ENCODE results near the gene CTNNBIP1. TPM values are rescaled to one million over a fixed set of nuclear protein-coding genes. Genes with fewer than 3 reads are reported as not detected.
A peak's percentile ranks its signal among the peaks of the same experiment; 100 is the strongest.

Gene CTNNBIP1
- polyA plus RNA-seq, 1 donor from 2014 or later: 10.0 TPM

- H3K9me3 Mint-ChIP-seq: no peaks in the 10 kb centered on the region
- H3K27me3 Mint-ChIP-seq: no peaks in the 10 kb centered on the region
- peaks cover 5% of the 10 kb centered on the region for H3K36me3 Mint-ChIP-seq
- H3K27ac Mint-ChIP-seq: peak overlapping the region in 1 of 3 donors; percentile 87
- H3K4me1 Mint-ChIP-seq: peaks cover 18 to 26% (median 19%) of the 10 kb centered on the region in 3 donors
- H3K4me3 Mint-ChIP-seq: peak overlapping the region in 1 of 4 donors; percentile 32
Measured at GRCh38 chr1:9892563-9893528, 17.2 kb downstream of the CTNNBIP1 start.

- no peak overlapping the region for H3K27ac Mint-ChIP-seq
- H3K4me3 Mint-ChIP-seq: no peak overlapping the region
- peaks cover 18 to 26% (median 19%) of the 10 kb centered on the region in 3 donors for H3K4me1 Mint-ChIP-seq
- H3K36me3 Mint-ChIP-seq: peaks cover 5% of the 10 kb centered on the region
- no peaks in the 10 kb centered on the region for H3K9me3 Mint-ChIP-seq
- H3K27me3 Mint-ChIP-seq: no peaks in the 10 kb centered on the region
Measured at GRCh38 chr1:9891207-9891606, 18.9 kb downstream of the CTNNBIP1 start.

DNA sequence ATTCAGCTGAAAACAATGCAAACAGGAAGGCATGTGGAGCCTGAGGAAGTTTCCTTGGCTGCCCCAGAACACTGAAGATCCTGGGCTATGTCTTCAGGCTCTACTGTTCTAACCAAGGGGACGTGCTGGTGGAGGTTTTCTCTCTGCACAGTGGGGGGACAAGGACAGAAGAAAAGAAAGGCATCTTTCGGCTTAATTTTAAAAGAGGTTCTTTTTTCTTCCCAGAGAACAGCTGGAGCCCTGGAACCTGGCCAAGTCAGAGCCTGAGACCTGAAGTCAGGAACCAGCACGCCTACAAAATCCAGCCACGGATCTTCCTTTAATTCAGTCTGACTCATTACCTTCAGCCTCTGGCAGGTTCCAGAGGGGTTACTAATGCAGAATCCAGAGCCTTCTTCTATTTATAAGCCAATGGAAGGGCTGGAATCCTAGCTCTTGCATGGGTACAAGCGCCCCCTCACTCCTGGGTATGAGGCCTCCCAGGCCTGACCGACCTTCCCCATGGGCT is 19.8 kb downstream of the CTNNBIP1 start:
- Mint-ChIP-seq H3K4me1 (peaks cover 18 to 26% (median 19%) of the 10 kb centered on the region in 3 donors), H3K4me3 (peak overlapping the region in 1 of 4 donors; percentile 55), H3K27me3 (no peaks in the 10 kb centered on the region), H3K36me3 (peaks cover 10% of the 10 kb centered on the region), H3K9me3 (no peaks in the 10 kb centered on the region), H3K27ac (peak overlapping the region in 1 of 3 donors; percentile 50)

DNA sequence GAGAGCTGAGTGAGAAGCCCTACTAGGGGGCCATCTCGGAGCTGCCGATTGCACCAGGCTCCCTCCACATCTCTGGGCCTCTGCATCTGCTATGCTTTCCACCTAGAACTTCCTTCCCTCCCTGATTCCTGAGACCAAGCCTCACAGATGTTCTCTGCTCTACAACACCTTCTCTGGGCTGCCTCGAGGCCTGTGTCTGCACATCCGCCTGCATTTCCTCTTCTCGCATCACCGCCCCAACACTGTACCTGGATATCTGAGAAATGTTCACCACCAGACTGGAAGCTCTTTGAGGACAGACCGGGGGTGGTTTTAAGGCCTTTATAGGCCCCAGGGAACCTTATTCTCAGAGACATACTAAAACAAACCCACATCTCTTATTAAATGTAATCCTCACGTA is 20.7 kb downstream of the CTNNBIP1 start:
- Mint-ChIP-seq H3K36me3 (peaks cover 11% of the 10 kb centered on the region), H3K27ac (peak overlapping the region in 2 of 3 donors; percentile 37 to 71), H3K4me1 (peaks cover 18 to 26% (median 19%) of the 10 kb centered on the region in 3 donors), H3K4me3 (peak overlapping the region in 1 of 4 donors; percentile 89), H3K9me3 (no peaks in the 10 kb centered on the region), H3K27me3 (no peaks in the 10 kb centered on the region)

DNA sequence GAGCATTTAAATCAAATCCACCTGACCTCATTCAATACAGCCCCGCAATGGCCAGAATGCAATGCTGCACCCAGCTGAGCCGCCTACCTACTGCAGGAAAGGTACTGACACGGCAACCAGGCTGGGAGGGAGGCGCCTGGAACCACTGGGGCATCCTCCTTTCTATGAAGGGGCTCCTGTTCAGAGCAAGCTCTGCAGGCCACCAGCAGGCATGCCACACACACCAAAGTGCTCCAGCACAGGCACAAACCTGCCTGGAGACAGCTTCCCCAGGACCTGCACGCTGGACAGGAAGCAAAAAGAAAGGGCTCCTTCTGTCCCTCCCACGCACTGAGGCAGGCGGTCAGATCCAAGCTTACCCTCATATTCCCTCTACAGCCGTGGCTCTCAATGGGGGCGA is 21.2 kb downstream of the CTNNBIP1 start:
- Mint-ChIP-seq H3K9me3 (no peaks in the 10 kb centered on the region), H3K4me1 (peaks cover 15 to 23% (median 16%) of the 10 kb centered on the region in 3 donors), H3K27ac (peak overlapping the region in 1 of 3 donors; percentile 37), H3K27me3 (no peaks in the 10 kb centered on the region), H3K36me3 (peaks cover 11% of the 10 kb centered on the region), H3K4me3 (peak overlapping the region in 1 of 4 donors; percentile 12)

GRCh38 chr1:9887070-9887469 is 23.0 kb downstream of the CTNNBIP1 start:
- H3K27me3 Mint-ChIP-seq: no peaks in the 10 kb centered on the region
- H3K4me3 Mint-ChIP-seq: no peak overlapping the region
- H3K36me3 Mint-ChIP-seq: peaks cover 11% of the 10 kb centered on the region
- no peaks in the 10 kb centered on the region for H3K9me3 Mint-ChIP-seq
- no peak overlapping the region for H3K27ac Mint-ChIP-seq
- H3K4me1 Mint-ChIP-seq: peaks cover 4 to 10% (median 7%) of the 10 kb centered on the region in 3 donors

DNA sequence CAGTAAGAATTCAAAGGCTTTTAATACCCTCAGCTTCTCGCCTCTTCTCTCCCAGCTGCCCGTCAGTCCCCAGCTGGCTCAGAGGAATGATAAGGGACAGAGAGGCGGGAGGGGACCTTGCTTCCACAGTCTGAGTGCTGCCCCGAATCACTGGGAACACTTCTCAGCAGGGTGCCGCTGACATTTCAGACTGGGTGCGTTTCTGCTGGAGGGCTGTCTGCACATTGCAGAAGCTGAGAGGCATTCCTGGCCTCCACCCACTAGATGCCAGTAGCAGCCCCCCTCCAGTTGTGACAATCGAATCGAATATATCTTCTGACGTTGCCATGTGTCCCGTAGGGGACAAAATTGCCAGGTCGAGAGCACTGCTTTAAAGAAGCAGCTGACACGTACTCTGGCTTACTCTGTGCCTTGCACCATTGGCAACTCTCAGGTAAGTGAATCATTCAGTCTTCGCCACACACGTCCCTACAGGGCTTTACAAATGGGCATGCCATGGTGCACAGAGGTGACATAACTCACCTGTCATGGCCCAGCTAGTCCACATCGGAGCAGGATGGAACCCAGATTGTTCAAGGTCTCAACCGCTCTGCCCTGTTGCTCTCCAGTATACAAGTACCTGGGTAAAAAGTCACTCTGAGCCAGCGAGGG is 23.9 kb downstream of the CTNNBIP1 start:
- Mint-ChIP-seq H3K4me3 (no peak overlapping the region), H3K4me1 (peaks cover 4 to 10% (median 7%) of the 10 kb centered on the region in 3 donors), H3K27me3 (no peaks in the 10 kb centered on the region), H3K27ac (no peak overlapping the region), H3K9me3 (no peaks in the 10 kb centered on the region), H3K36me3 (peaks cover 11% of the 10 kb centered on the region)

- H3K27me3 Mint-ChIP-seq: no peaks in the 10 kb centered on the region
- H3K27ac Mint-ChIP-seq: peak overlapping the region in 1 of 3 donors; percentile 64
- peaks cover 11% of the 10 kb centered on the region for H3K36me3 Mint-ChIP-seq
- no peak overlapping the region for H3K4me3 Mint-ChIP-seq
- H3K9me3 Mint-ChIP-seq: no peaks in the 10 kb centered on the region
- H3K4me1 Mint-ChIP-seq: peaks cover 4 to 7% (median 6%) of the 10 kb centered on the region in 3 donors
Measured at GRCh38 chr1:9884805-9885204, 25.3 kb downstream of the CTNNBIP1 start.

DNA sequence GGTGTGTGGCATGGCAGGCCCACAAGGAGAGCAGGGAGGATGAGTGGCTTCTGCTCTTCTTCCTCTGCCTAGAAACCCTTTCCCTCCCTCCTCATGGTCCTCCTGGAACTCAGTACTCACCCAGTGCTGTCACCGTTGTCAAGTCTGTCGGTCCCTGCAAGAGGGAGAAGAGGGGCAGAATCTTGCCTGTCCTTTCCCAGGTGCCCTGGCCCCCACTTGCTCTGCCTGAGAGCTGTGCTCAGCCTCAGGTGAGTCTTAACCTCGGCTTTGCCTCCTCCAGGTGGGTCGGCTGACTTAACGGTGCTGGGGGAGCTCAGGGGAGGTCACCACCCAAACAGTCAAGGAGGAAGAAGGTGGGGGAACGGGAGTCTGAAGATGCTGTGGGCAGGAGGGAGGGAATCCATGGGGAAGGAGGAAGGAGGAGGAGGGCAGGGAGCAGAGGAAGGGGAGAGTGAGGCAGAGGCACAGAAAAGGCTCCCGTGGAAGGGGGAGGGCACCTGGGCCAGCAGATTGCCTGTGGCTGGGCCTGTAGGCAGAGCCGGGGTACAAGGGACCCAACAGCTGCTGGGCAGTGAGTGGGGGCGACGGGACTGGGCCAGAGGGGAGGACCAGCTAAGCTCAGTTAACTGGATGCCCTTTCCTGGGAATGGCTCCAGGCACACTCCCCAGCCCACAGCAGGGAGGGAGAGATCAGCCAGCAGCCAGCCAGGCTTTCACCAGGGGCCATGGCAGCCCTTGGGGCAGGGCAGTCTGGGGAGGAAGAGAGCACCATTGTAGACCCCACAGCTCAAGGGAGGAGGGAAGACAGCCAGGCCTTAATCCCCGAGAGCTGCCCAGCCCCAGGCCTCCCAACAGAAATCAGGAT is 26.3 kb downstream of the CTNNBIP1 start:
- peaks cover 7% of the 10 kb centered on the region for H3K36me3 Mint-ChIP-seq
- H3K4me3 Mint-ChIP-seq: peak overlapping the region in 1 of 4 donors; percentile 72
- peaks cover 0 to 1% (median 0%) of the 10 kb centered on the region in 3 donors for H3K4me1 Mint-ChIP-seq
- H3K27me3 Mint-ChIP-seq: no peaks in the 10 kb centered on the region
- no peaks in the 10 kb centered on the region for H3K9me3 Mint-ChIP-seq
- no peak overlapping the region for H3K27ac Mint-ChIP-seq

DNA sequence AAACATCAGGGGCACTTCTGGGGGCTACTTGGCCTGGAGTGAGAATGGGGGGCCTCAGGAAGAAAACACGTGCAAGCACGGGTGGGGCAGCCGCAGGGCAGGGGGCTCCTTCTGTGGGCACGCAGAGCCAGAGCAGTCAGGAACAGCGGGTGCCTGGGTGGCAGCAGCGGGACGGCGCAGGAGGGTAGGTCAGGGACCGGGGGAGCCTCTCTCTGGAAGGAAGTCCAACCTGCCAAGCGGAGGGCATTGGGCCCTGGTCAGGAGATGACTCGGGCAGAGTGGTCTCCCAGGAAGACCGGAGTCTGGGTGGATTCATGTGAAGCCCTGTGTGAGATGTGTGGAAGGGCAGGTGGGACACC is 27.1 kb downstream of the CTNNBIP1 start:
- Mint-ChIP-seq H3K4me1 (peaks cover 0 to 1% (median 0%) of the 10 kb centered on the region in 3 donors), H3K4me3 (no peak overlapping the region), H3K27me3 (no peaks in the 10 kb centered on the region), H3K27ac (peak overlapping the region in 1 of 3 donors; percentile 89), H3K9me3 (no peaks in the 10 kb centered on the region), H3K36me3 (peaks cover 7% of the 10 kb centered on the region)

DNA sequence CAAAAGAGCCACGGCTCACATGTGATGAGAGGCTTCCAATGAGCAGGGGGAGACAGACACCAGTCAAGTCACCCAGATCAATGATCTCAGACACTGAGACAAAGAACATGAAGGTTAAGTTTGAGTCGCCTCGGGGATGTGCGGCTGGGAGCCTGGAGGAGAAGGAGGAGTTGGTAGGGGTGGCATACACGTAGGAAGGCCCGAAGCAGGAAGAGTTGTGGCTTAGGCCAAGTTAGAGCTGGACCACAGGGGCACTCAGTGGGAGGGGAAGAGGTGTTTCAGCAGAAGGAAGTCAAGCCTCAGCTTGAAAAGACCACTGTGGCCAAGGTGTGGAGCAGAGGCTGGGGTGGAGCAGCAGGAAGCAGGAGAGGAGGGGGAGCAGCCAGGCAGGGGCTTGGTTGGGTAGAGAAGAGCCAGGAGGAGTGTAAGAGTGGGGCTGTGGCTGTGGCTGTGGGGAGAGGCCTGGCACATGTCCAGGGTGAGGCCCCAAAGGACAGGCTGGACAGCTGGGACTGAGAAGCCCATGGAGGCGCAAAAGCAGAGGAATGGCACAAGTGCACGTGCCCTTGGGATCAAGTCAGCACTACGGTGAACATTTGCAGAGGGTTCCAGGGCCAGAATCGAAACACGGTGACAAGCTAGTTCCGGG is 27.6 kb downstream of the CTNNBIP1 start:
- H3K4me3 Mint-ChIP-seq: peak overlapping the region in 1 of 4 donors; percentile 47
- no peaks in the 10 kb centered on the region for H3K9me3 Mint-ChIP-seq
- peaks cover 0 to 1% (median 0%) of the 10 kb centered on the region in 3 donors for H3K4me1 Mint-ChIP-seq
- peaks cover 7% of the 10 kb centered on the region for H3K36me3 Mint-ChIP-seq
- no peaks in the 10 kb centered on the region for H3K27me3 Mint-ChIP-seq
- peak overlapping the region in 2 of 3 donors; percentile 4 to 89 for H3K27ac Mint-ChIP-seq

- no peaks in the 10 kb centered on the region for H3K9me3 Mint-ChIP-seq
- H3K4me3 Mint-ChIP-seq: no peak overlapping the region
- H3K27me3 Mint-ChIP-seq: no peaks in the 10 kb centered on the region
- peak overlapping the region in 2 of 3 donors; percentile 4 to 89 for H3K27ac Mint-ChIP-seq
- peaks cover 7% of the 10 kb centered on the region for H3K36me3 Mint-ChIP-seq
- peaks cover 0 to 1% (median 0%) of the 10 kb centered on the region in 3 donors for H3K4me1 Mint-ChIP-seq
Measured at GRCh38 chr1:9881838-9882249, 28.2 kb downstream of the CTNNBIP1 start.

GRCh38 chr1:9878404-9878803 is 31.7 kb downstream of the CTNNBIP1 start:
- Mint-ChIP-seq H3K9me3 (no peaks in the 10 kb centered on the region), H3K4me1 (peaks cover 0 to 4% (median 2%) of the 10 kb centered on the region in 3 donors), H3K4me3 (no peak overlapping the region), H3K36me3 (no peaks in the 10 kb centered on the region), H3K27ac (no peak overlapping the region), H3K27me3 (no peaks in the 10 kb centered on the region)

DNA sequence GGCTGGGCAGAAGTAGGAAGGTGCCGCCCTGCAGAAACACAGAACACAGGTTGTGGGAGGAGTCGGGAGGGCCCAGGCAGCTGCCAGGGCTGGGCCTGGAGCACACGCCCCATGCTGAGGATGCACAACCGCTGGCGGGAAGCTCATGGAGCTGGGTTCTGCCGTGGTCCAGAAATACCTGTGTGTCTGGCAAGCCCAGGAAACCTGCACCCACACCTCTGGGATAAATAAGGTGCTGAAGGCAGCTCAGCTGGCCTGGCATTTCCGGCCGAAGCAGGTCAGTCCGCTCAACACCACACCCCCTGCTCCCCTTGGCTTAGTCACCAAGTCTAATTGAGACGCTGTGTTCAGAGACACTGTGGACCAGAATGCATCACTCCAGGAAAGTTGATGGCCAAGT is 32.1 kb downstream of the CTNNBIP1 start:
- no peaks in the 10 kb centered on the region for H3K9me3 Mint-ChIP-seq

More for the DNA sequence above, 32.1 kb downstream of the CTNNBIP1 start:
- no peak overlapping the region for H3K4me3 Mint-ChIP-seq
- peaks cover 0 to 4% (median 2%) of the 10 kb centered on the region in 3 donors for H3K4me1 Mint-ChIP-seq
- H3K27ac Mint-ChIP-seq: no peak overlapping the region
- H3K36me3 Mint-ChIP-seq: no peaks in the 10 kb centered on the region
- H3K27me3 Mint-ChIP-seq: no peaks in the 10 kb centered on the region

Data from IgD-negative memory B cell (primary cell).